K562 (cell line): ENCODE measurements around the gene GAPDH. TPM values are rescaled to one million over a fixed set of nuclear protein-coding genes. Genes with fewer than 3 reads are reported as not detected.

Source experiments
- ARID1B ChIP-seq: fragments of 450-650 bp; IDR thresholded peaks from 2 replicates; pipeline ENCODE4 v1.6.1; 2016; ENCODE audit warnings: antibody characterized with exemption, mild to moderate bottlenecking, inconsistent platforms
- BRF1 ChIP-seq: IDR thresholded peaks from 3 replicates; pipeline ENCODE4 v1.6.1; 2011; ENCODE audit warnings: borderline replicate concordance, mild to moderate bottlenecking; ENCODE audit not compliant: insufficient read length; ENCODE audit errors: extremely low read depth
- CBFA2T2 ChIP-seq: fragments of 450-650 bp; conservative IDR thresholded peaks from 2 replicates; pipeline ENCODE4 v1.6.1; 2017; ENCODE audit warnings: mild to moderate bottlenecking
- CCNT2 ChIP-seq: IDR thresholded peaks from 2 replicates; pipeline ENCODE4 v1.6.1; 2011; ENCODE audit warnings: borderline replicate concordance, low read depth, mild to moderate bottlenecking, moderate library complexity, mixed read lengths, low read length; ENCODE audit not compliant: insufficient read length; ENCODE audit errors: extremely low read depth
- CHD2 ChIP-seq: IDR thresholded peaks from 2 replicates; pipeline ENCODE4 v1.6.1; 2011; ENCODE audit warnings: low read depth, low read length
- FOS ChIP-seq: IDR thresholded peaks from 3 replicates; pipeline ENCODE4 v1.6.1; 2011; ENCODE audit not compliant: insufficient read length; ENCODE audit errors: extremely low read depth
- KLF10 ChIP-seq: fragments of 250-450 bp; sonication (Bioruptor Pico); IDR thresholded peaks from 2 replicates; pipeline ENCODE4 v1.6.1; 2021; ENCODE audit warnings: matching md5 sums
- LCOR ChIP-seq: sonication (generic); formaldehyde crosslinking; IDR thresholded peaks from 2 replicates; pipeline ENCODE4 v1.8.0; 2022; ENCODE audit warnings: mild to moderate bottlenecking, missing genetic modification reagents
- MEIS2 ChIP-seq: fragments of 450-650 bp; IDR thresholded peaks from 2 replicates; pipeline ENCODE4 v1.6.1; 2014; ENCODE audit warnings: mild to moderate bottlenecking; ENCODE audit not compliant: partially characterized antibody
- NR3C1 ChIP-seq: sonication (generic); formaldehyde crosslinking; IDR thresholded peaks from 2 replicates; pipeline ENCODE4 v1.8.1; 2022; ENCODE audit warnings: missing genetic modification reagents
- PHF8 ChIP-seq: fragments of 200-600 bp; sonication (generic); IDR thresholded peaks from 2 replicates; pipeline ENCODE4 v1.6.1; 2012; ENCODE audit warnings: mixed run types, mild to moderate bottlenecking, inconsistent platforms, low read length, moderate library complexity, borderline replicate concordance
- POLR3G ChIP-seq: IDR thresholded peaks from 2 replicates; pipeline ENCODE4 v1.6.1; 2011; ENCODE audit not compliant: insufficient read length, insufficient replicate concordance; ENCODE audit errors: extremely low read depth
- PREB ChIP-seq: sonication (generic); formaldehyde crosslinking; IDR thresholded peaks from 2 replicates; pipeline ENCODE4 v1.8.1; 2023; ENCODE audit warnings: mild to moderate bottlenecking, missing genetic modification reagents
- RBM17 ChIP-seq: fragments of 200-400 bp; formaldehyde crosslinking; IDR thresholded peaks from 2 replicates; pipeline ENCODE4 v1.6.1; 2017; ENCODE audit warnings: low read depth, mild to moderate bottlenecking, low read length, borderline replicate concordance
- SMARCA5 ChIP-seq: fragments of 450-650 bp; IDR thresholded peaks from 2 replicates; pipeline ENCODE4 v1.6.1; 2016
- ZNF324 ChIP-seq: fragments of 250-450 bp; sonication (Bioruptor Pico); IDR thresholded peaks from 2 replicates; pipeline ENCODE4 v1.4.0; 2020; ENCODE audit warnings: mild to moderate bottlenecking
- ZNF57 ChIP-seq: fragments of 450-650 bp; formaldehyde crosslinking; IDR thresholded peaks from 2 replicates; pipeline ENCODE4 v1.4.0; 2020; ENCODE audit warnings: mild to moderate bottlenecking, moderate library complexity
- polyA plus RNA-seq, 8 experiments: library from polyadenylated mRNA; depleted of rRNA in 4 of 8; stranded (reverse) in 5 of 8; unstranded in 3 of 8; fragments of >200 nt; fragmentation: Nextera tagmentation in 2 of 8; fragmentation: Illumina TruSeq in 1 of 8; extraction: Ambion mirVana in 2 of 8; extraction: Trizol in 1 of 8; gene quantifications; 2 replicates each; pipeline versions ENCODE4 v1.2.1 to v1.2.3, GENCODE V29; 2011 to 2014; ENCODE audit warnings: inconsistent platforms in 1 of 8, missing spikeins in 1 of 8
- total RNA-seq, 7 experiments: library from RNA; depleted of rRNA in 6 of 7; stranded (reverse); fragments of >200 nt in 6 of 7; fragmentation: Illumina TruSeq in 2 of 7; extraction: Trizol in 2 of 7; gene quantifications; 2 replicates each; pipeline versions ENCODE4 v1.2.1 to v1.2.3, GENCODE V29; 2011 to 2021; ENCODE audit warnings: low replicate concordance in 1 of 7

Gene GAPDH
- total and polyA plus RNA-seq, 9 of the 15 experiments (the other 6 are each of a cell fraction or from before 2014, with no cell fraction given): 2,206 to 6,793 (median 4,217) TPM

- TF ChIP-seq PREB (no peak), CBFA2T2 (no peak), POLR3G (no peak), LCOR (0 out of 2 replicates have a peak, but pooled peaks have one; percentile 7), ZNF324 (no peak), RBM17 (no peak), FOS (peak; percentile 75), MEIS2 (no peak), ARID1B (no peak), CHD2 (no peak), KLF10 (CRISPR knock-in tag) (no peak), ZNF57 (no peak), PHF8 (peak; percentile 55; the same call in 1 of the 2 replicates), NR3C1 (CRISPR knock-in tag) (no peak), CCNT2 (peak; percentile 73), BRF1 (no peak), SMARCA5 (peak; percentile 57)
Measured at GRCh38 chr12:6493497-6494257, 40.6 kb upstream of the GAPDH start, which contains the start of gene NCAPD2 (continued).
